SH-SY5Y (cell line): ENCODE measurements around the gene VKORC1L1.

Experiments
- GATA2 ChIP-seq: IDR thresholded peaks from 2 replicates; pipeline ENCODE4 v1.6.1; 2011; ENCODE audit warnings: mild to moderate bottlenecking, low read depth, low read length
- GATA3 ChIP-seq: IDR thresholded peaks from 2 replicates; pipeline ENCODE4 v1.6.1; 2011; ENCODE audit warnings: low read depth, mild to moderate bottlenecking, low read length, moderate library complexity

DNA sequence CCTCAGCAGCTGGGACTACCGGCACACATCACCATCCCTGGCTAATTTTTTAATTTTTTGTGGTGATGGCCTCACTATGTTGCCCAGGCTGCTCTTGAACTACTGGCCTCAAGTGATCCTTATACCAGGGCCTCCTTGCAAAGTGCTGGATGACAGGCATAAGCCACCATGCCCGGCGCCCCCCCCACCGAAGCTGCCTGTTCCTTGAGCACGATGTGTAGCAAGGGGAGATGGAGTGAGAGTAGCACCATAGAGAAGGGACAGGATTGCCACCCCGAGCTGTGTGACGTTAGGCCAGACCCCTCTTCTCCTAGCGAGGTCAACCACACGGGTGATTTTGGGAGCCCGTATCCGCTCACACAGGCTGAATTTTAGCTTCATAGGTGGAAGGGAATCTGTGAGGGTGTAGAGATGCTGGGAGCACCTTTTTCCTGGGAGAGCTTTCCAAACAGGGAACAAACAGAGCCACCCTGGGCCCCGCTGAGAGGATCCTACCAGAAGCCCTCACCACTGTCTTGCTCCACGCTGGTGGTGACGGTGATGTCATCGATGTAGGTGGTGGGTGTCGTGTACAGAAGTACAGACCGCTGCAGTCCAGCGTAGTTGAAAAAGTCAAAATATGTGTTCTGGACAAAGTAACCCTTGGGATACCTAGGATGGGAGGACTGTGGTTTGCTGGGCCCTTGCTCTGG is 106.2 kb downstream of the VKORC1L1 start:
- TF ChIP-seq GATA2 (no peak), GATA3 (no peak)
